Fibroblast of mammary gland (primary cell): ENCODE results near the gene IL10RB.

ENCODE experiments used
- DNase-seq: peaks from one replicate; pipeline ENCODE4 v3.0.0-alpha.2; 2010; ENCODE audit warnings: low read depth
- H3K4me3 ChIP-seq: 2 replicates; pipeline ENCODE4 v1.5.1; 2011; ENCODE audit warnings: low read depth, mild to moderate bottlenecking, low read length, moderate library complexity; ENCODE audit not compliant: control insufficient read depth
- TF ChIP-seq, protein P1 (sequence below): conservative IDR thresholded peaks from 2 replicates; pipeline ENCODE4 v1.5.1; 2011; ENCODE audit warnings: low read depth, low read length, inconsistent platforms; ENCODE audit not compliant: control insufficient read depth, insufficient read depth

IL10RB gene

DNA sequence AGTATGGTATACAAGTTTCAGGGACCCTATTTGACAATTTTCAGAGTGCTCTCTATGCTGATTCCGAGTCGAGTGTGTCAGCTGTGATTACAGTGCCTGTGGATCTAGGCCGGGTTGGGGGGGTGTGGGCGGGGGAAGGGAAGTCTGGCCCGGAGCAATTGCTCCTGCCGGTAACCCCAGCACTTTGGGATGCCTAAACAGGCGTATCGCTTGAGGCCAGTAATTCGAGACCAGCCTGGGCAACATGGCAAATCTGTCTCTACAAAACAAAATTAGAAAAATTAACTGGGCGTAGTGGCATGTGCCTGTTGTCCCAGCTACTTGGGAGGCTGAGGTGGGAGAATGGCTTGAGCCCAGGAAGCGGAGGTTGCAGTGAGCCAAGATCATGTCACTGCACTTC is 1.6 kb upstream of the IL10RB start:
- TF ChIP-seq, protein P1, sequence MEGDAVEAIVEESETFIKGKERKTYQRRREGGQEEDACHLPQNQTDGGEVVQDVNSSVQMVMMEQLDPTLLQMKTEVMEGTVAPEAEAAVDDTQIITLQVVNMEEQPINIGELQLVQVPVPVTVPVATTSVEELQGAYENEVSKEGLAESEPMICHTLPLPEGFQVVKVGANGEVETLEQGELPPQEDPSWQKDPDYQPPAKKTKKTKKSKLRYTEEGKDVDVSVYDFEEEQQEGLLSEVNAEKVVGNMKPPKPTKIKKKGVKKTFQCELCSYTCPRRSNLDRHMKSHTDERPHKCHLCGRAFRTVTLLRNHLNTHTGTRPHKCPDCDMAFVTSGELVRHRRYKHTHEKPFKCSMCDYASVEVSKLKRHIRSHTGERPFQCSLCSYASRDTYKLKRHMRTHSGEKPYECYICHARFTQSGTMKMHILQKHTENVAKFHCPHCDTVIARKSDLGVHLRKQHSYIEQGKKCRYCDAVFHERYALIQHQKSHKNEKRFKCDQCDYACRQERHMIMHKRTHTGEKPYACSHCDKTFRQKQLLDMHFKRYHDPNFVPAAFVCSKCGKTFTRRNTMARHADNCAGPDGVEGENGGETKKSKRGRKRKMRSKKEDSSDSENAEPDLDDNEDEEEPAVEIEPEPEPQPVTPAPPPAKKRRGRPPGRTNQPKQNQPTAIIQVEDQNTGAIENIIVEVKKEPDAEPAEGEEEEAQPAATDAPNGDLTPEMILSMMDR, result no peak
- no peak overlapping the region for H3K4me3 ChIP-seq
- no peak for DNase-seq

DNA sequence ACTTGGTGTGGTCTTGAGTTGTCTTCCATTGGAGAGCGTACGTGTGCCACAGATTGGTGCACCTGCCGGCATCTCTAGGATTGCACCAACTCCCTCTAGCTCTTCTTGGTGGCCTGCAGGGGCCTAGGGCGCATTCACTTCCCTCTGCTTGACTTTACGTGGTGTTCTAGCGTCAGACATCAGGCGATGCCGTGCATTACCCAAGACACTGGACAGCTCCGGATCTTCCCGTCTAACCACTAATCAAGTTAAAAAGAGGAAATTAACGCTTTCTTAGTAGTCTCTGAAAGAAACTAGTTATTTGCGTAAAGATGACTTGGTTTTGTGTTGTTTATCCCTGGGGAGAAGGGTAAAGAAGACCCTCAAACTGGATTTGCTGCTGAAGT is 510 bp upstream of the IL10RB start:
- H3K4me3 ChIP-seq, result peak overlapping the region; percentile 81
- TF ChIP-seq, protein P1, result no peak
- DNase-seq, result peak; percentile 35

DNA sequence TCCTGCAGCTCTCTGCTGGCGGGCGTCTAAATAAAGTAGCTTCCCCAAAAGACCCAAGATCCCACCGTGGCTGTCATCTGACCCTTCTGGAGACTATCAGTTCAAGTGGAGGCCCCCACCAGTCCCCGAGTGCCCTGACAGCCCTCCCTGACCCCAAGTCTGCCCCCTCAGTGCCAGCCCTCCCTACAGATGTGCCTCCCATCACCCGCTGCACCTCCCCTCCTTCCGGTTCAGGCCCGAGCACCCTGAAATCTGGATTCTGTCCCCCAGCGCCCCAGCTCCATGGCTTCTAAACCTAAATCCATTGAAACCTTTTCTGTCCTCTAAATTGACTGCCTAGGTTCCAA is 595 bp downstream of the IL10RB start:
- DNase-seq, result no peak
- TF ChIP-seq, protein P1, result no peak
- peak overlapping the region; percentile 81 for H3K4me3 ChIP-seq

- DNase-seq, result no peak
- TF ChIP-seq, protein P1, result no peak
- H3K4me3 ChIP-seq, result peak overlapping the region; percentile 81
These were observed 1.1 kb downstream of the IL10RB start for GRCh38 chr21:33267250-33267649.

- TF ChIP-seq, protein P1, result no peak
- no peak overlapping the region for H3K4me3 ChIP-seq
- no peak for DNase-seq
These were observed 2.2 kb downstream of the IL10RB start for GRCh38 chr21:33268393-33268736.

DNA sequence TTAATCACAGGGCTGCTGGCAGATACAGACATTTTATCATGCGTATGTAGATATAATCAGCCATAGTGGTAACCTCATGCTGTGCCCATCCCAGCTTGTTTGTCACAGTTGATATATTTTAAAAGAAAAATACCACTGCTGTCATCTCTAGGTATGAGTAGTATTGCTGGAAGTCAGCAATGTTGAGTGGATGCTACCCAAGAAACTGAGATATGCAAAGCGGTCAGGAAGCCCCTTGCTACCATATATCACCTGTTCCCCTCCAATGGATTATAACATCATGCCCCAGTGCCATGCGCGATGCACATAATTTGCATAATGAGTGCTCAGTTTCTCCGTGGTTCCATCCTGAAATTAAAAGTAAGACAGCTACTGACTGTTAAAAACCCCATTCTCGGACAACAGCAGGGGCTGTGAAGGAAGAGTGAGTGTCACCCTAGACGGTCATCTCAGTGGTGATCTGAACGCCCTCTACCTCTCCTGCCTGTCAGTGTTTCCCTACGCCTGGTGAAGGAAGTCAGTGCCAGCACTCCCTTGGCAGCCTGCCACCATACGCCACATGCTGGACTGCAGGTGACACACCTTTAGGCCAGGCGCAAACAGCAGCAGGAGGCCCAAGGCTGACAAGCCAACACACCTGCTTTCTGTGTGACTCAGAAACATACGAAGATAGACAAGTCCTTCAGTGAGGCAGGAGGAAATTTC is 2.7 kb downstream of the IL10RB start:
- no peak for DNase-seq
- TF ChIP-seq, protein P1, result no peak
- H3K4me3 ChIP-seq, result no peak overlapping the region

DNA sequence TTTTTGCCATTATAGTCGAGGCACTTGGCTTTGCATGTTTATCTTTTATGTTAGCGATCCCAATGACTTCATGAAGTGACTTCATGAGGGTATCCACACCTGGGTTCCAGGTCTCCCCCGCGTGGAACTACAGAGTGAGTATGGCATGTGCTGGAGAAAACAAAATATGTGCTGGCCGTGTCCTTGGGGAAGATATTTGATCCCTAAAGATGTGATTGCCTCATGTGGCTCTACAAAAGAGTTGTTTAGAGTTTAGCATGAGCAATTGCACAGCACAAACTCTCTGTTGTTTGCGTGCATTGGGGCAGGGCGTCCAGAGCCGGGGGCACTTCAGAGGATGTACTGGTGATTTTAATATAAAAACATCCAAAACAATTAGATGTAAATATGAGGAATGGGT is 4.8 kb downstream of the IL10RB start:
- H3K4me3 ChIP-seq, result no peak overlapping the region
- TF ChIP-seq, protein P1, result no peak
- DNase-seq, result no peak
